Neuronal stem cell (in vitro differentiated cells): Measurements from ENCODE around the gene GPR26.
A peak's percentile ranks its signal among the peaks of the same experiment; 100 is the strongest.

Experiments used
- DNase-seq: peaks from one replicate; pipeline ENCODE4 v3.0.0-alpha.2; 2013; ENCODE audit warnings: low spot score
- H2AFZ ChIP-seq: one replicate; pipeline ENCODE4 v1.6.1; 2013; ENCODE audit warnings: mild to moderate bottlenecking, low read length, inconsistent platforms
- H2AK5ac ChIP-seq: 2 replicates; pipeline ENCODE4 v1.6.1; 2013; ENCODE audit warnings: low read depth, mild to moderate bottlenecking, inconsistent platforms, low read length, moderate library complexity, mixed read lengths
- H2BK120ac ChIP-seq: 2 replicates; pipeline ENCODE4 v1.6.1; 2013; ENCODE audit warnings: low read depth, mild to moderate bottlenecking, inconsistent platforms, low read length, moderate library complexity, mixed read lengths
- H2BK12ac ChIP-seq: one replicate; pipeline ENCODE4 v1.6.1; 2013; ENCODE audit warnings: low read length, inconsistent platforms
- H2BK15ac ChIP-seq: 2 replicates; pipeline ENCODE4 v1.6.1; 2013; ENCODE audit warnings: mild to moderate bottlenecking, low read length, inconsistent platforms, mixed read lengths
- H2BK5ac ChIP-seq: one replicate; pipeline ENCODE4 v1.6.1; 2013; ENCODE audit warnings: inconsistent platforms, mild to moderate bottlenecking, low read length, moderate library complexity
- H3K14ac ChIP-seq: one replicate; pipeline ENCODE4 v1.6.1; 2013; ENCODE audit warnings: low read length, inconsistent platforms
- H3K18ac ChIP-seq: 2 replicates; pipeline ENCODE4 v1.6.1; 2013; ENCODE audit warnings: low read length, inconsistent platforms
- H3K23ac ChIP-seq: 2 replicates; pipeline ENCODE4 v1.6.1; 2013; ENCODE audit warnings: low read depth, mild to moderate bottlenecking, mixed read lengths, low read length, inconsistent platforms; ENCODE audit not compliant: poor library complexity
- H3K27ac ChIP-seq: replicated peaks from 3 replicates; pipeline ENCODE4 v1.5.1; 2013; ENCODE audit warnings: low read length, inconsistent platforms
- H3K27me3 ChIP-seq, 3 experiments: 2 replicates each; pipeline ENCODE4 v1.6.1; 2013; ENCODE audit warnings: low read length in 3 of 3, mild to moderate bottlenecking in 2 of 3, inconsistent platforms in 1 of 3, low read depth in 1 of 3, mixed read lengths in 1 of 3, moderate library complexity in 1 of 3; ENCODE audit not compliant: control insufficient read depth in 3 of 3, insufficient read depth in 3 of 3
- H3K36me3 ChIP-seq, 2 donors: replicated peaks in 1 of 2; 2 replicates each; pipeline ENCODE4 v1.6.1; 2013; ENCODE audit warnings: low read length in 2 of 2; ENCODE audit not compliant: control insufficient read depth in 2 of 2, insufficient read depth in 2 of 2
- H3K4ac ChIP-seq: 2 replicates; pipeline ENCODE4 v1.6.1; 2013; ENCODE audit warnings: inconsistent platforms, mild to moderate bottlenecking, low read length, moderate library complexity
- H3K4me1 ChIP-seq, 2 donors: 1 replicate in 1 of 2; 2 replicates in 1 of 2; pipeline ENCODE4 v1.6.1; 2013; ENCODE audit warnings: low read length in 2 of 2, low read depth in 1 of 2; ENCODE audit not compliant: control insufficient read depth in 2 of 2, insufficient read depth in 1 of 2
- H3K4me2 ChIP-seq: one replicate; pipeline ENCODE4 v1.6.1; 2013; ENCODE audit warnings: mild to moderate bottlenecking, low read length, inconsistent platforms; ENCODE audit not compliant: insufficient read depth, poor library complexity, severe bottlenecking
- H3K4me3 ChIP-seq, 2 donors: 2 replicates each; pipeline ENCODE4 v1.5.1; 2013; ENCODE audit warnings: low read length in 2 of 2, mild to moderate bottlenecking in 2 of 2, inconsistent platforms in 1 of 2, moderate library complexity in 1 of 2
- H3K79me1 ChIP-seq: one replicate; pipeline ENCODE4 v1.6.1; 2013; ENCODE audit warnings: low read depth, mild to moderate bottlenecking, inconsistent platforms, low read length, moderate library complexity
- H3K9ac ChIP-seq: one replicate; pipeline ENCODE4 v1.6.1; 2013; ENCODE audit warnings: mild to moderate bottlenecking, low read depth, low read length, inconsistent platforms; ENCODE audit not compliant: poor library complexity
- H3K9me3 ChIP-seq, 2 donors: replicated peaks in 1 of 2; 2 replicates each; pipeline versions ENCODE3 to v1.6.1; 2013; ENCODE audit warnings: low read length in 2 of 2, mild to moderate bottlenecking in 2 of 2, inconsistent platforms in 1 of 2, low read depth in 1 of 2, mixed read lengths in 1 of 2, moderate library complexity in 1 of 2; ENCODE audit not compliant: control insufficient read depth in 2 of 2, insufficient read depth in 1 of 2
- H4K8ac ChIP-seq: one replicate; pipeline ENCODE4 v1.6.1; 2013; ENCODE audit warnings: low read depth, mild to moderate bottlenecking, inconsistent platforms, low read length, moderate library complexity
- H4K91ac ChIP-seq: one replicate; pipeline ENCODE4 v1.6.1; 2013; ENCODE audit warnings: low read length, low read depth, mild to moderate bottlenecking, inconsistent platforms; ENCODE audit not compliant: poor library complexity
- WGBS, 2 donors: extraction: QIAGEN DNeasy Blood & Tissue Kit; methylation state at CpG; one replicate each; pipeline ENCODE4 v1.1.7; 2013; ENCODE audit warnings: missing lambda C conversion rate in 2 of 2, mixed read lengths in 1 of 2; ENCODE audit not compliant: insufficient read length in 2 of 2, insufficient replicate concordance in 1 of 2; ENCODE audit errors: extremely low coverage in 2 of 2; 5-methylcytosine and 5-hydroxymethylcytosine counted together

The GPR26 gene

GRCh38 chr10:123635745-123636144 is 30.4 kb upstream of the GPR26 start:
- DNase-seq, result no peak
- no peak overlapping the region for H2BK15ac ChIP-seq
- H2AK5ac ChIP-seq, result no peak overlapping the region
- no peaks in the 10 kb centered on the region for H3K4me1 ChIP-seq
- no peak overlapping the region for H4K8ac ChIP-seq
- H3K9ac ChIP-seq, result no peak overlapping the region
- H3K9me3 ChIP-seq, result no peaks in the 10 kb centered on the region
- no peak overlapping the region for H3K14ac ChIP-seq
- no peaks in the 10 kb centered on the region for H3K27me3 ChIP-seq
- no peaks in the 10 kb centered on the region for H3K79me1 ChIP-seq
- H3K18ac ChIP-seq, result no peak overlapping the region
- no peak overlapping the region for H3K4me3 ChIP-seq
- no peak overlapping the region for H2BK120ac ChIP-seq
- no peak overlapping the region for H2BK12ac ChIP-seq
- H3K4me2 ChIP-seq, result no peak overlapping the region
- H3K27ac ChIP-seq, result no peak overlapping the region
- H2BK5ac ChIP-seq, result no peak overlapping the region
- no peaks in the 10 kb centered on the region for H3K36me3 ChIP-seq
- WGBS, 2 donors, result no CpG with 5 or more reads among the region's 2 CpGs
- no peak overlapping the region for H3K23ac ChIP-seq
- no peak overlapping the region for H3K4ac ChIP-seq
- no peak overlapping the region for H2AFZ ChIP-seq
- H4K91ac ChIP-seq, result no peak overlapping the region

- no peak overlapping the region for H4K91ac ChIP-seq
- WGBS, 2 donors, result no CpG with 5 or more reads among the region's 8 CpGs
- H4K8ac ChIP-seq, result no peak overlapping the region
- no peak overlapping the region for H3K14ac ChIP-seq
- no peak overlapping the region for H2BK5ac ChIP-seq
- H2AK5ac ChIP-seq, result no peak overlapping the region
- no peaks in the 10 kb centered on the region for H3K36me3 ChIP-seq
- H3K9me3 ChIP-seq, result no peaks in the 10 kb centered on the region
- no peaks in the 10 kb centered on the region for H3K4me1 ChIP-seq
- no peak for DNase-seq
- no peak overlapping the region for H3K23ac ChIP-seq
- no peak overlapping the region for H2BK15ac ChIP-seq
- no peaks in the 10 kb centered on the region for H3K79me1 ChIP-seq
- no peak overlapping the region for H3K4ac ChIP-seq
- no peak overlapping the region for H3K4me2 ChIP-seq
- no peak overlapping the region for H2AFZ ChIP-seq
- no peak overlapping the region for H2BK120ac ChIP-seq
- no peak overlapping the region for H3K9ac ChIP-seq
- H3K27ac ChIP-seq, result no peak overlapping the region
- H3K27me3 ChIP-seq, result no peaks in the 10 kb centered on the region
- no peak overlapping the region for H3K4me3 ChIP-seq
- no peak overlapping the region for H3K18ac ChIP-seq
- no peak overlapping the region for H2BK12ac ChIP-seq
Measured at GRCh38 chr10:123636598-123637325, 29.4 kb upstream of the GPR26 start.

GRCh38 chr10:123637326-123637880 is 28.8 kb upstream of the GPR26 start:
- no CpG with 5 or more reads among the region's 6 CpGs for WGBS, 2 donors
- Histone ChIP-seq H3K36me3 (no peaks in the 10 kb centered on the region), H3K9me3 (no peaks in the 10 kb centered on the region), H3K23ac (no peak overlapping the region), H2BK12ac (no peak overlapping the region), H3K18ac (no peak overlapping the region), H3K4ac (peak overlapping the region; percentile 59), H3K4me2 (no peak overlapping the region), H3K4me1 (no peaks in the 10 kb centered on the region), H2BK120ac (no peak overlapping the region), H3K27ac (no peak overlapping the region), H2AFZ (no peak overlapping the region), H3K79me1 (no peaks in the 10 kb centered on the region), H3K14ac (no peak overlapping the region), H2AK5ac (no peak overlapping the region), H4K8ac (no peak overlapping the region), H3K9ac (no peak overlapping the region), H3K27me3 (no peaks in the 10 kb centered on the region), H4K91ac (no peak overlapping the region), H2BK5ac (no peak overlapping the region), H3K4me3 (no peak overlapping the region), H2BK15ac (no peak overlapping the region)
- no peak for DNase-seq

- H3K9ac ChIP-seq, result no peak overlapping the region
Measured at GRCh38 chr10:123639131-123639530, 27.0 kb upstream of the GPR26 start.

More at GRCh38 chr10:123639131-123639530, 27.0 kb upstream of the GPR26 start:
- no peak overlapping the region for H2BK12ac ChIP-seq
- H3K79me1 ChIP-seq, result no peaks in the 10 kb centered on the region
- H3K36me3 ChIP-seq, result no peaks in the 10 kb centered on the region
- H3K18ac ChIP-seq, result no peak overlapping the region
- H3K14ac ChIP-seq, result peak overlapping the region; percentile 22
- H2AK5ac ChIP-seq, result no peak overlapping the region
- no peak overlapping the region for H3K4me3 ChIP-seq
- H3K9me3 ChIP-seq, result no peaks in the 10 kb centered on the region
- H4K8ac ChIP-seq, result no peak overlapping the region
- no peak overlapping the region for H2BK5ac ChIP-seq
- no peak for DNase-seq
- no peaks in the 10 kb centered on the region for H3K4me1 ChIP-seq
- H2BK120ac ChIP-seq, result no peak overlapping the region
- H3K4ac ChIP-seq, result no peak overlapping the region
- no peak overlapping the region for H2AFZ ChIP-seq
- no peak overlapping the region for H3K23ac ChIP-seq
- H4K91ac ChIP-seq, result no peak overlapping the region
- no CpG with 5 or more reads among the region's 3 CpGs for WGBS, 2 donors
- no peak overlapping the region for H2BK15ac ChIP-seq
- no peaks in the 10 kb centered on the region for H3K27me3 ChIP-seq
- no peak overlapping the region for H3K27ac ChIP-seq
- H3K4me2 ChIP-seq, result no peak overlapping the region
